Stimulated activated CD4-positive, alpha-beta T cell treated with anti-CD3 and anti-CD28 coated beads, Interleukin-15, amount 100 ng/mL, for 1 hour (primary cell): ENCODE measurements around the gene ST7L.
A peak's percentile ranks its signal among the peaks of the same experiment; 100 is the strongest.

Source experiments
- DNase-seq, 2 donors: peaks; one replicate each; pipeline ENCODE4 v3.0.0-alpha.2; 2020; ENCODE audit warnings: low read depth in 1 of 2, low spot score in 1 of 2

The ST7L gene

DNA sequence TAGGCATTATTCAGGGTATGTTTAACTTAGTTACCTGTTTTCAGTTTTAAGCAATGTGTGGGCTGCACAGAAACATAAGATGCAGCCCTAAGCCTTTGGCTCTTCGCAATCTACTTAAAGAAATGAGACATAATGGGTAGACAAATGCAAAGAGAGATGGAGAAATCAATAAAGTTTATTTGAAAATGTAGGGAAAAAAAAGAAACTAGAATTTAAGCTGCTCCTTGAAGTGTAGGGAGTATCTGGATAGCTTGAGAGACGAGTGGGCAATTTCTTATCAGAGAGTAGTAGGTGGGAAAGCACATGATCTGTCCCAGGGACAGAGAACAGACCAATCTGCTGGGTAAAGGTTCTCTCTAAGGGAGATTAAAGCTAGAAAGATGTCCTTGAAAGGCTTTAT is 101.3 kb downstream of the ST7L start:
- DNase-seq, result no peak

DNA sequence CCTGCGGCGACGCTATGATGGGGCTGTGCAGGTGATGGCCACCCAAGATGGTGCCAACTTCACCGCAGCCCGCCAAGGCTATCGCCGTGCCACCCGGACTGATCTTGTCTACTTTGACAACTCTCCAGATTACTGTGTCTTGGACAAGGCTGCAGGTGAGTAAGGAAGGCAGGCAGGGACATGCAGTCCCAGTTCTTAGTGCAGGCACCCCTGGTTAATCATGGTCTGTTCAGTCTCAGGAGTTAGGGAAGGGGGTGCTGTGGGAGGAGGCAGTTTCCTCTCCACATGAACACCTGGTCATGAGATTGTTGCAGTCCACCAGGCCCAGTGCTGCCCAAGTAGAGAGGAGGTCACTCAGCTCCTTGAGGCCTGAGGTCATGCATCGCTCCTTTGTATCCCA is 101.7 kb downstream of the ST7L start:
- no peak for DNase-seq

DNA sequence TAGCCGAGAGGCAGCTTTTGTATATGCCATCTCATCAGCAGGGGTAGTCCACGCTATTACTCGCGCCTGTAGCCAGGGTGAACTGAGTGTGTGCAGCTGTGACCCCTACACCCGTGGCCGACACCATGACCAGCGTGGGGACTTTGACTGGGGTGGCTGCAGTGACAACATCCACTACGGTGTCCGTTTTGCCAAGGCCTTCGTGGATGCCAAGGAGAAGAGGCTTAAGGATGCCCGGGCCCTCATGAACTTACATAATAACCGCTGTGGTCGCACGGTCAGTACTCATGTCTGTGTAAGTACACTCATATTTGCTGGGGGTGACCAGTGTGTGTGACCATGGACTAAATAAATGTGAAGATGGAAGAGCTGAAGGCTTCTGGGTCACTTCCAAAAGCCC is 102.8 kb downstream of the ST7L start:
- no peak for DNase-seq

DNA sequence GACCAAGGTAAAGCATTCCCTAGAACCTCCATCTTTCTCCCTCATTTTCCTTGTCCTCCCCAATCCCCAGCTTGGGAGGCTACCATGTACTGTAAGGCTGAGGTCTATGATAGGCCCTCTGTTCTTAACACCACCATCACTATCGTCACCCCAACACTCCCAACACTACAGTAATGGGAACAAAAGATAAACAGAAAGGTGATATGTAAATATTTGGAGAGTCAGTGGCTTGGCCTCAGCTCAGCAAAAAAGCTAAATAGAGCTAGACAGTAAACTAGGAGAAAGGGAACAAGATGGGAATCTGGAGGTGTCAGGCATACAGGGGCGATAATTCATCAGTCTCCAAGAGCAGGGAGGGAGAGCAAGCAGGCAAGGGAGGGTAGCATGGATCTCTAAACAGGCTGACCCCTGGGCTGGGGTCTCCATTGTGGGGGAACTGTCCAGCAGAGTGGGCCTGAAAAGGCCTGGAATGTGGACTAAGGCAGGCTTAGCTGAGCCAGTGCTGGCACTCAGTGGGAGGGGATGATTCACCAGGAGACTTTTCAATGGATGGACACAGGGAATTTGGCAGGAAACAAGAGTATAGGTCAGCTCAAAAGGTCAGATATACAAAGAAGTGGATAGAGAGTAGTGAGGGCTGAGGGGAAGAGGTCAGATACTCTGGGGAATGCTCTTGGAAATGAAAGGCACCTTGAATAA is 103.5 kb downstream of the ST7L start:
- no peak for DNase-seq

DNA sequence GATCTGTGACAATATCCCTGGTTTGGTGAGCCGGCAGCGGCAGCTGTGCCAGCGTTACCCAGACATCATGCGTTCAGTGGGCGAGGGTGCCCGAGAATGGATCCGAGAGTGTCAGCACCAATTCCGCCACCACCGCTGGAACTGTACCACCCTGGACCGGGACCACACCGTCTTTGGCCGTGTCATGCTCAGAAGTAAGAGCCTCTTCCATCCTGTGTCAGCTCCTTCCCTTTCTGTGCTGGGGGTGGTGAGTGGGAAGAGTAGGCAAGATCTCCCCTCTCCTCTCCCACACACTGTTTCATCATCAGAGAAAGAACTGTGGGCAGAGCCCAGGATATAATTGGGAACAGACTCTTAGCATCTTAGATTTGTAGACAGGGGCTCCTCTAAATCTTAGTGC is 104.0 kb downstream of the ST7L start:
- DNase-seq, result no peak

DNA sequence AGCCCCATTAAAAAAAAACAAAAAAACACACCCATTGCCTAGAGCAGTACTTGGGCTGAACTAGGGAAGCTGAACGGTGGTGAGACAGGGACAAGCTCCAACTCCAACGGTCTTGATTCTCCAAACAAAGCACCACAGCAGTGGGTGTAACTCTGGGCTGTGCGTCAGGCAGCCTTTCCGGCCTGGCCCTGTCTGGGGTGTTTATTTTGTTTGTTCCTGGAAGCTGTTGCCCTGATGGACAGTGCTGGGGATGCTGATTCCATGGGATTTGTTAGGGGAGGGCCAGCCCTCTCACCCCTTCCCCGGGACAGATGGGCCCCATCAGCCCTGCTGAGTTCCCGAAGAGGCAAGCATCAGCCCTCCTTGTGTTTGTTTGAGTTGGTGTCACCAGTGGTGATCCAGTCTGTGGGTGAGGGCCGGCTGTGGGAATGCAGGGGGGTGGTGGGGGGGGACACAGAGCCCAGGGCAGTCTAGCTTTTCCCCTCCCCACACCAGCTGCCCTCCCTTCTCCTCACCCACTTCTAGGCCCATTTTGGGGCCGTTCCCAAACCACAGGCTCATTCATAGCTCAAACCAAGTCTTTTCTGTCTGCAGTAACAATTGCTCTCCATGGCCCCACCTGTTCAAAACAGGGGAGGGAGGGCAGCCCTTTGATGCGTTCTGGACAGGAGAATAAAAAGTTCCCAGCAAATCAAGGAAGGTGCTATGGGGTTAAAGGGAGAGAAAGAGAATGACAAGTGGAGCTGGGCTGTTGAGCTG is 105.7 kb downstream of the ST7L start:
- DNase-seq, result no peak

DNA sequence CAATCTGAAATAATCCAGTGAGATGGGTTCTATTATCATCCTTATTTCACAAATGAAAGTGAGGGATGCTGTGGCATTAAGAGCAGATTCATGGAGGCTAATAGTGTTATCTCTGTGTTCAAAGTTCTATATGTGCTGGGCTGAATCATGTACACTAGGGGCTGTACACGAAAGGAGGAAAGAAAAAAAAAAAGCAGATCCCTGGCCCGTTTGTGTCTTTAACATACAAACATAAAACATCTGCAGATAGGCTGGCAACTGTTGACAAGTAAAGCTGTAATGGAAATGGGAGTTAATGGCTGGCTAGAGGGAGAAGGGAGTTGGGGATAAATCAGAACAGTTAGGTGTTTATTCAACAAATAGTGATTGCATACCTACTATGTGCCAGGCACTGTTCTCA is 107.0 kb downstream of the ST7L start:
- no peak for DNase-seq

DNA sequence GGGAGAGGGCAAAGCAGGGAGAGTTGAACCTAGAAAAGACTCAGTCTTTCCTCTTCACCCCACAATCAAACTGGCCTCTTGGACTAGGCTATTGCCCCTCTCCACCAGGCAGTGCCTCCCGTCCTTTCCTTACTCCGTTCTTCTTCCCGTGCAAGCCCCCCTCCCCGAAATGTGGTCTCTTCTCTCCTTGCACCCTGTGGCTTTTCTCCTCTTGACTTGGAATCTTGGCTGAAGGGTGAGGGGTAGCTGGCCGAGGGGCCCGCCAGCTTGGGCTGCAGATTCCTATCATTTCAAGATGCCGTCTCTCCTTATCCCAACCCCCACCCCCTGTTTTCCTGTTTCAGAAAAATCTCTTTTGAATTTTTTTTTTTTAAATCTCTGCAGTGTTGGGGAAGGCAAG is 108.6 kb downstream of the ST7L start:
- DNase-seq, result no peak

DNA sequence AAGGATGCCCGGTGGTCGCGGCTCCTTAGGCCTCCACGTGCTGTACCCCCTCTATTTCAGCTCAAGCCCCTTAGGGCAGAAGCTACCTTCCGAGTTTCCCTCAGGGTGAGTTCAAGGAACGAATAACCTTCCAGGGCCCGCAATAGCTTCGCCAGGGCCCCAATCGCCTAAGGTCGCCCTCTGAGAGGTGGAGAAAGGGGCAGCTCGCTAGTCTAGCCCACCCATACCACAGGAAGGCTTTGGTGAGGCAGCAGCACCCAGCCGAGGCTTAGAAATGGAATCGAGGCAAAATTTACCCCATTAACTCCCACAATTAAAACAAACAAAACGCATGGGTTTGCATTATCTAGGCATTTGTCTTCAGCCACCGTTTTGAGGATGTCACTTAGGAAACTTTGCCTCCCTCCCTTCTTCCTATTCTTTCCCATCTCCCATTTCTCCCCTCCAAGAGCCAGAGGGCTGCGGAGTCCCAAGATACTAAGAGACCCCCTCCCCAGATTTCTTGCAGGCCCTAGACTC is 109.2 kb downstream of the ST7L start:
- no peak for DNase-seq

DNA sequence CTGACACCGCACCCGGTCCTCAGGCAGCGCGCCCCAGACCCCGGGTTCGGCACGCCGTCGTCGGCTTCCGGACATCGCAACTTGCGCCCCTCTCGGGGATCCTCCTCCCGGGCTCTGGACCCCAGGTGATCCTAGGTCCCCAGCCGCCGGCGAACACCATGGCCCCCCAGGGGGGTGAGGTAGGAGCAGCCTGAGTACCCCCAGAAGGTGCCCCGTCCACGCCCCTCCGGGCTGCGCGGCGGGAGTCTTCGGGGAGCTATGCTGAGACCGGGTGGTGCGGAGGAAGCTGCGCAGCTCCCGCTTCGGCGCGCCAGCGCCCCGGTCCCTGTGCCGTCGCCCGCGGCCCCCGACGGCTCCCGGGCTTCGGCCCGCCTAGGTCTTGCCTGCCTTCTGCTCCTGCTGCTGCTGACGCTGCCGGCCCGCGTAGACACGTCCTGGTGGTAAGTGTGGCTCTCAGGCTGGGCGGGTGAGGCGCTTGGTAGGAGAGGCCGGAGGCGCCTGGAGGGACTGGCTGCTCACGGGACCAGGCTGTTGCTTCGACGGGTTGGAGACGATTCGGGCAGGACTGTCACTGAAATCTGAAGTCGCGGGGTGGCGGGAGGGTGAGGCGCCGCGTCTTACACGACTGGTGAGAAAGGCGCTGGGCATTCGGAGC is 109.8 kb downstream of the ST7L start:
- DNase-seq, result no peak

DNA sequence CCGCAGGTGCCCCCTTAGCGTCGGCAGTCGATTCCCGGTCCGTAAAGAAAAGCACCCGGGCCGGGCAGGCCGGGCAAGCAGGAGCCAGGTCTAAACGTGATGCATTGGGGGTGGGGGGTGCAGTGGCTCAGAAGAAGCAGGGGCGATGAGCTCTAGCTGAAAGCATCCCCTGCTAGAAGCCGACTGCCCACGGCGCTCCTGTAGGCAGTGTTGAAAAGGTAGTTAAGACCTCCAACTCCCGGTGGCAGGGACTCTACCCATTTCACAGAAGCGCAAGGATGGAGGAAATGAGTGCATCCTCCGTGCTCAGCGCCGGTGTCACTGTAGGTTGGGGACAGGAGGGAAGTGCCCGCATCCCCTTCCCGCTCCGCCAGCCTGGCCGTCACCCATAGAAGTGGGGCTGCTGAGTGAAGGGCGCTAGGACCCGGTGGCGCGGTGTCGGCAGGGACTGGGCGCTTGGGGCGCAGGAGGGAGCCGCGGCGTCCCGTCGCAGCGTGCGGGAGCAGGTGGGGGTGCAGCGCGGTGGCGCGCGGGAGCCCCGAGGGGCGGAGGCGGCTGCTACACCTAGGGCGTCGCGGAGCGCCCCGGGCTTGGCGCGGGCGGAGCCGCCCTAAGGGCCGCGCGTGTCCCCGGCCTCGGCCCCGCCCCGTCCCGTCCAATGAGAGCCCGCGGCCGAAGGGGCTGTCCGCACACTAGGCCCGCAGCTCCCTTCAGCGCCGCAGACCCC is 110.5 kb downstream of the ST7L start, which contains the start of gene WNT2B:
TSS of gene WNT2B (plus strand) at position 688 of the 727 bp plus-strand sequence. CDS start 298 bp downstream, outside the sequence.
- peak in 1 of 2 donors; percentile 37 for DNase-seq

DNA sequence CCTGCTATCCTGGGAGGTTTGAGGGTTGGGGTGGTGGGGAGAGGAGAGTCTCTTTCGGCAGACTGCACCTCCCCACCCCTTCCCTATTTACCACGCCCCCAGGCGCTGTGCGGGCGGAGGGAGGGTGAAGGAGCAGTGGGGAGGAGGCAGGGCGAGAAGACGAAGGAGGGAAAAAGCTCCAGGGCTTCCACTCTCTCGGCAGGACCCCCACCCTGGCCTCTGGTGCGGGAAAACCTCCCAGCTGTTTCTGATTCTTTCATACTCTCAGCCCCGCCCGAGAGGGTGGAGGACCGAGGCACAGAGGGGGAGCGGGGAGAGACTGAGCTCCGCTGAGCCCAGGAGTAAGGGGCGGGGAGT is 111.0 kb downstream of the ST7L start:
- DNase-seq, result no peak

DNA sequence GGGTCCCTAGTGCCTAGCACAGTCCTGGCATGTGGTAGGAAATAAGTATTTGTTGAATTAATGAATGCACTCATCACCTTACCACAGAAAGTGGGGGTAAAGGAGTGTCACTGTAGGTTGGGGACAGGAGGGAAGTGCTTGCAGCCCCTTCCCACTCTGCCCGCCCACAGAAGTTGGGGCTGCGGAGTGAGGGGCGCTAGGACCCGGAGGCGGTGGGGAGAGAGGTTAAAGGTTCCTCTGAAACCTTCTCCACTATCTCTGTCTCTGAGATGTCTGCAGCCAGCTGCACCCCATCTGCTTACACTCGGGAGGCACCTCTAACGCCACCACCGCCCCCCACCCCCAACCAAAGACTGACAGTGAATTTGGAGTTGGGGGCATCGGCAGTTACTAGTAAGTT is 111.6 kb downstream of the ST7L start:
- no peak for DNase-seq

DNA sequence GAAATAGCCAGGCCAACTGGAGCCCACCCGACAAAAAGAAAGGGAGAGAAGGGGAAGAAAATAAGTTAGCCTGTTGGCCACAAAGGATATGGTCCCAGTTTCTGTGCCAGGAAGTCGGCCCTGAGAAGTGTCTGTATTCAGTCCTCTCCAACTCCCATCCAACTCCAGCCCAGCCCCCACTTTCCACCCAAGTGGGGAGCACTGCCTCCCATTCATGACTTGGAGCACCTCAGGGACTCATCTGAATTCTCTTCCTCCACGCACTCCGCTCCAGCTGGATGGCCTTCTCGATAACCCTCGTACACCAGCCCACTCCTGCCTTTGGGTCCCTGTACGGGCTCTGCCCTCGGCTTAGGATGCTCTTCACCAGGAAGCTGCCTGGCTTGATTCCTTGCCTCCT is 112.2 kb downstream of the ST7L start:
- DNase-seq, result no peak

DNA sequence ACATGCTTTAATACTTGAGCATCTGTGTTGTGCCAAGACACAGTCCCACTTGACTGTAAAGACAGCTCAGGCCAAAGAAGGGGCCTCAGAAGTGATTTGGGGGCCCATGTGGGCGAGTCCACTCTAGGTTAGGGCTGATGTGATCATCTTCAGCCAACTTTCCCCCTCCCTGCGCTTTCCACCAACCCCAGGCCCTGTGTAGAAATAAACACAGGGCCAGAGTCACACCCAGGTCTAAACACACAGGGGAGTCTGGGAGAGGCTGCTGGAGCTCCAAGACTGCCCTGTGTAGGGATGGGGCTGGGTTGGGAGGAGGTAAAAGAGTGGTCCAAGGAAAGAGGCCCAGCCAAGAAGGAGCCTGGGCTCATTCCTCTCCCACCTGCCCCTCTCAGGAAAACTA is 112.6 kb downstream of the ST7L start:
- DNase-seq, result no peak

DNA sequence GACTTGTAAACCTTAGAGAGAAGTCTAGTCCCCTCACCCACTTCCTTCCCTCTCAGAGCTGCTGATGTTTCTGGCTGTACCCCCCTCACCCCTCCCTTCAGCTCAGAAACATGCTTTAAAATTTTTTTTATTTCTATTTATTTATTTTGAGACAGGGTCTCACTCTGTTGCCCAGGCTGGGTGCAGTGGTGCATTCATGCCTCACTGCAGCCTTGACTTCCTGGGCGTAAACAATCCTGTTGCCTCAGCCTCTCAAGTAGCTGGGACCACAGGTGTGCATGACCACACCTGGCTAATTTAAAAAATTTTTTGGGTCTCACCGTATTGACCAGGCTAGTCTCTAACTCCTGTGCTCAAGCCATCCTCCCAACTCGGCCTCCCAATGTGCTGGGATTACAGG is 113.1 kb downstream of the ST7L start:
- no peak for DNase-seq

DNA sequence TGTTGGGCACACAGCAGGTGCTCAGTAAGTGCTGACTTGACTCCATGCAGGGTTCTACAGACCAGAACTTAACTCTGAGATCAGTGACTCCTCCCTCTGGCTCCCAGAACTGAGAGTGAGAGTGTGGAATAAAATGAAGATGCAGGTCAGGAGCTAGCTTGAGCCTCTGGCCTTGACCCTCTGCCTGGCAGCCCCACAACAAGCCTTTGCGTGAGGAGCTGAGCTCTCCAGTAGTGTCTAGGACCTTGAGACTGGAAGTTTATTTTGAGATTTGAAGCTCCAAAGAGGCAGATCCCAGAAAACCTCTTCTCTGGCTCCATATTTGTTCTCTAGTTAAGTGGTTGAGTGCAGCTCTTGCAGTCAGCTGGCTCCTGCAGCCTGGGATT is 113.5 kb downstream of the ST7L start:
- no peak for DNase-seq

DNA sequence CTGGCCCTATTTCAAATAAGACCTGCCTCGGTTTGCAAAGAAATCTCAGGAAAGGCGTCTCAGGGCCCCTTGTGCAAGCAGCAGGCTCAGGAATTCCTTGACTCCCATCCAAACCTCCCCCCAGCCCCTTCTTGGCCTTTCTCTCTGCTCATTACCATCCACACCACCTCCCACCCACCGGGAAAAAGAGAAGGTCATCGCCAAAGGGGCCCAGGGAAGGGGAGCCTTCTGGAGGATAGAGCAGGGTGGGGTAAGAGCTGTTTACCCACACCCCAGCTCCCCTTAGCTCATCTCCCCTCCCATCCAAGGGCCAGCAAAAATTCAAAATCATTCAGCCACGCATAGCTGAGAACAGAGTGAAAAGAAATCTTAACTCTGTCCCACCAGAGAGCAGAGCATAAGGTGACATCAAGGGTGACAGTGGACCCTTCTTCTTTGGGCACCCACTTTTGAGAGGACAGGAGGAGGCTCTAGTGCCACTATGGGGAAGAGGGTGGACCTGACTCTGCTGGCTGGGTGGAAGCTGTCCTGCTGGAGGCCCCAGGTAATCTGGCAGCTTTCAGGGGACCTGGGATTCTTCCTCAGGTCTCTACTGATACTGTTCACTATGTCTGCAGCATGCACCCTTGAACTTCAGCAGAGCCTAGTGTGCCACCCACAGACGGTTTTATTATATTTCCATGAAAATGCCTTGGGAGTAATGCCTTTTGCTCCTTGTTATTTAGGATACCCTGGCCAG is 114.1 kb downstream of the ST7L start:
- no peak for DNase-seq

DNA sequence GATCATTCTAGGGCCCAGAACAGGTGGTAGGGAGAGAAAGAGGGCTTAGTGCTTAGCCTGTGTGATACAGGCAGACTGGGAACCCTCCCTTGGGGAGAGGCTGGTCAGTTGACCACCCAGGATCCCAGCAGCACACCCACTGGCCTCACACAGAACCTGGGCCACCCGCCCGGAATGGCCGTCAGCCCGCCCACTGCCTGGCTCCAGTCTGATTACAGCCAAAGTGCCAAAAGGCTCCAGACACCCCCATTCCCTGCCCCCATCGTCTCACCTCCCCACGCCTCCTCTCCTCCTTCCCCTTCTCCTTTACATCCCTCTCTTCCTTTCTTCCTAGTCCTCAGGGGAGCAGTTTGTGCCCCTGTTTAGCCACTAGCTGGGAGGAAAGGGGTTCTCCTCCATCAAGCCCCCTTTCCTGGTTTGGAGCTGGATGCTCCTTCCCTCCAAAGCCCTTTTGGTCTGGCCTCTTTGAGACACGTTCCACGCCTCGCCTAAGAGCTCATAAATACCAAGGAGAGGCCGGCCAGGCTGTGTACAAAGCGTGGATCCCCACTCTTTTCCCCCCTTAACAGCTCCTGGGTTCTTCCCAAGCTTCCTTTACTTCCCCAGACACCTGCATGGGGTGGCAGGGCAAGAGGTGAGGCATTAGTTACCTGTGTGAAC is 114.8 kb downstream of the ST7L start:
- no peak for DNase-seq

DNA sequence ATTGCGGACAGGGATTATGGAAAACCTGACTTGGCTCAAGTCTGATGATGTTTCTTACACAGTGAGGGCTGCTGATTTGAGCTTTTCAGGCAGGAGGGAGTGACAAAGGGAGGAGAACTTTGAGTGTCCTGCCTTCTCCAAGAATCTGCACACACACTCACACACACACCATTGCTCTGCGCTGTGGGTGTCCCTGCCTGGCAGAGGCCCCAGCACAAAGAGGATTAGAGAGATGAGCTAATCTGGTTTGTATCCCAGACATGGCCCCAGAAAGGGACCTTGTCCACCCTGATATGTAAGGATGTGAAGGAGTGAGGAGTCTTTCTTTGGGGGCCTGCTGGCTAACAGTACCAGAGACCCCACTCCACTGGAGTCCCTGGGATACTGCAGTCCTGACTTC is 116.1 kb downstream of the ST7L start:
- DNase-seq, result no peak
